Stimulated activated naive CD4-positive, alpha-beta T cell (primary cell): Measurements from ENCODE around the gene YIF1B.

ENCODE experiments used
- DNase-seq, 6 experiments: peaks; one replicate each; lab custom pipeline; 2025; lab: John Stamatoyannopoulos, UW

Gene YIF1B

GRCh38 chr19:38306236-38306635, 9.5 kb downstream of the YIF1B start:
- DNase-seq, result no peak

- no peak for DNase-seq
Measured at GRCh38 chr19:38304866-38305429, 10.8 kb downstream of the YIF1B start.

DNA sequence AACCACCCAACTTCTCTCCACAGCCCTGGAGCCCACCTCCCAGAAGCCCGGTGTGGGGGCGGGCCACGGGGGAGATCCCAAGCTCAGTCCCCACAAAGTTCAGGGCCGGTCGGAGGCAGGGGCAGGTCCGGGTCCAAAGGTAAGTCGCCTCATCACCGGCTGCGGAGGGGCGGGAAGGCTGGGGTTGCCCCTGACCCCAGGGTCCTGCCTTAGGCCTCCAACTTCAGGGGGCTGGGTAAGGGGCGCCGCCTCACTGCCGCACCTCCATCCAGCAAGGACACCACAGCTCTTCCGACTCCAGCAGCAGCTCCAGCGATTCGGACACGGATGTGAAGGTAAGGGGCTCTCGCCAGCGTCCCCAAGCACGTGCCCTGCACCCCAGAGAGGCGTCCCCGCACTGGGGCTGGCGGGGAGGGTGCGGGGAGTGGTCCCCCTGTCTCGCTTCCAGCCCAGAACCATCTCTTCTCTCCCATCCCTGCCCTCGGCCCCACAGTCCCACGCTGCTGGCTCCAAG, 11.3 kb downstream of the YIF1B start:
- DNase-seq, result no peak

GRCh38 chr19:38303517-38304351, 12.0 kb downstream of the YIF1B start, which contains the start of gene C19orf33:
TSS of gene C19orf33 (plus strand) at chr19:38304251. CDS start at chr19:38304262, 11 bp downstream.
- no peak for DNase-seq

- DNase-seq, result no peak
Measured at GRCh38 chr19:38298821-38299680, 16.7 kb downstream of the YIF1B start.

- no peak for DNase-seq
Measured at GRCh38 chr19:38294090-38294489, 21.7 kb downstream of the YIF1B start.

- no peak for DNase-seq
Measured at GRCh38 chr19:38293281-38293680, 22.5 kb downstream of the YIF1B start.

GRCh38 chr19:38291855-38292254, 23.9 kb downstream of the YIF1B start:
- no peak for DNase-seq

DNA sequence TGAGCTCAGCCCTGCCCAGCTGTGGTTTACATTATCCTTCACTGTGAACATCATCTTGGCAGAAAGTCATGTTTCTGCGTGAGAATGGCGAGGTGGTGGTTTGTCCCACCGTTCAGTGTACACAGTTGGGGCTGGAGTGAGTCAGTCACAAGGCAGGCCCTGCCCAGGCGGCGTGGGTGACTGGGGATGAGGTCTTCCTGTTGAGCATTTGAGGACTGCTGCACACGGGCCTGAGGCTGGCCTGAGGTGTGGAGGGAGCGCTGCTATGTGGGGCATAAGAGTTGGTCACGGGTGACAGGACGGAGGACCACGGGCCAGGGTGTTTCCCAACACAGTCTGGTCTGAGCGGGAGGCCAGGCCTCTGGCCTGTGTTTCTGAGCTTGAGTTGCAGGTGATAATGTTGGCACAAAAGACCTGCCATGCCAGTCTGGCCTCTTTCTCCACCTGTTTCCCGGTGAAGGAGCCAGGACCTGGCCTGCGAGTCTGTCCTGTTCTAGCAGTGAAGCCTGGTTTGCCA, 25.1 kb downstream of the YIF1B start:
- DNase-seq, result no peak

DNA sequence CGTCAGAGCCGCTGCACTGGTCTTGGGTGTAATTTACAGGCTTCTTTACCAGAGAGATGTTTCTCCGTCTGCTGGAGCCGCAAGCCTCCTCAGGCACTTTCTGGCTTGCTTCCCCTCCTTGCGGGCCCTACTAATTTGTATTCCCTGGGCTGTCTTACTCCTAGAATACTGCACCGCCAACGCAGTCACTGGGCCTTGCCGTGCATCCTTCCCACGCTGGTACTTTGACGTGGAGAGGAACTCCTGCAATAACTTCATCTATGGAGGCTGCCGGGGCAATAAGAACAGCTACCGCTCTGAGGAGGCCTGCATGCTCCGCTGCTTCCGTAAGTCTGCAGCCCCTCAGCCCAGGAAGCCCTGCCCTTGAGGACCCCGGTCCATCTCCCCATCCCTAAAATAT, 25.8 kb downstream of the YIF1B start:
- no peak for DNase-seq

DNA sequence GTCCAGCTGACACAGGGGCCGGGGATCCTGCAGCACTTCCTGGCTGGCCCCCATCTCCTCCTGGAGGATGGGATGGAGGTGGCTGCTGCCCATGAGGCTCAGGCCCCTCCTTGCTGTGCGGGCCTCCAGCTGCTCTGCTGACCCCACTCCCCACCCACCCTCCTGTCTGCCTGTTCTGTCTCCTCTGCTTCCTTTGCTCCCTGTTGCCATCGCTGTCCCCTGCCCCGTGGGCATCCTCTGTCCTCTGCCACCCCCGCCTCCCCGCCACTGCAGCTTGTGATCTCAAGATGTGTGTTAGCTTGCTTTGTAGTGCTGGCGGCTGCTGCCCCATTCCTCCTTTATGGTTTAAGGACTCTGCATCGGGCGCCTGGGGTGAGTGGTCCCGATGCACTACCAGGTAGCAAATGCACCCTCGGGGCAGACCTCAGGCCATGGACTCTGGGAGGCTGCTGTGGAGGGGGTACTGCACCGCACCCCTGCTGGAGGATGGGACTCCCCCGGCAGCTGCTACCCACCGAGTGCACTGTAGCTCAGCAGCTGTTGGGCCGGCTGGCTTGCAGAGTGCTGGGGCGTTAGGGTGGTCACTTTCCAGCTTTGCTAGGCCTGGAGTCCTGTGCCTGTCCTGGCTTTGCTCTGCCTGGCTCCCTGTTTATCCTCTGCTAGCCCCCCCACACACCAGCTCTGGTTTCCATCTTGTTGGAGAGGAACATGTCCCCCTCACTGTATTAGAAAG, 27.5 kb downstream of the YIF1B start:
- DNase-seq, result no peak

DNA sequence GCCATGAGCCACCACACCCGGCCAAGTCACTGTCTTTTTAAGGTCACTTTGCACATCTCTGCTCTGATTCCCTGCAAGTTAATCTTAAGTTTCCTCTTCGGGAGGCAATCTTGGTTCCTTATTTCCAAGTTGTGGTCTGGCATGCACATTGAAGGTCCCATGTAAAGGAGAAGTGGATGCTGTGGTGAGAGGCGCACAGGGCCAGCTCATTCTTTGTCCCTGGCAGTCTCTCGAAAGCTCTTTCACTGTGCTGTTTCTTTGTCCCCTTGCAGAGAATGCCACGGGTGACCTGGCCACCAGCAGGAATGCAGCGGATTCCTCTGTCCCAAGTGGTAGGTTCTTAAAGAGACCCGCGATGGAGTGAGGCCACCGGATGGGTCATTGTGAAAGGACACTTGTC, 28.1 kb downstream of the YIF1B start:
- no peak for DNase-seq

GRCh38 chr19:38285567-38285966, 30.2 kb downstream of the YIF1B start:
- DNase-seq, result no peak

DNA sequence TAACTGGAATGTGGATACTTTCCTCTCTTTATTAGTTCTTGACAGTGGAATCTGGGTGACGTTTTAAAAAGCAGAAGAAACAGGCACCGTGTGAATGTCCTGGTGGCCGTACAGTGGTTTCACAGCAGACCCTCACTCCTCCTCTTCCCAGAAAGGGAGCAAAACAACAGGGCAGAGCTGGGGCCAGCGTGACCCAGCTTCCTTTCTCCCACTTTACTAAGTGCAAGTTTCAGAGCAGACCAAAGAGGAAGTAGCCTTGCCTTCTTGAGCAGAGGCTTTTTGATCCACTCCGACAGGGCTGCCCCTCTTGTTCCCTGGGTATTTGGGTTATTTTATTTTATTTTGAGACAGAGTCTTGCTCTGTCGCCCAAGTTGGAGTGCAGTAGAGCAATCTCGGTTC, 31.3 kb downstream of the YIF1B start:
- no peak for DNase-seq

DNA sequence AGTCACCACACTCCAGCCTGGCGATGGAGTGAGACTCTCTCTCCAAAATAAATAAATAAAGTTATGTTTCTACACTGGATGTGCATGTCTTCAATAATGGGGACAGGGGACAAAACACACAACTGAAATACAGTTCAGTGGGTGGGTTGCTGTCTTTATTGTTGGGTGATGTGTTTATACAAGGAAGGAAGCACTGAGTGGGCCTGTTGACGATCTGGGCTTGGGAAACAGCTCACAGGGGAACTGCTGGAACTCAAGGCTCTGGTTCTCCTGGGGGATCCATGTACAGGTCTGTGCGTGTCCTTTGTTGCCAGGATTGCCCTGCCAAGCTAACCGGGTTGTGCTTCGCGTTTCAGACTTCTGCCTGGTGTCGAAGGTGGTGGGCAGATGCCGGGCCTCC, 32.5 kb downstream of the YIF1B start:
- no peak for DNase-seq

GRCh38 chr19:38281811-38282566, 33.8 kb downstream of the YIF1B start:
- no peak for DNase-seq

DNA sequence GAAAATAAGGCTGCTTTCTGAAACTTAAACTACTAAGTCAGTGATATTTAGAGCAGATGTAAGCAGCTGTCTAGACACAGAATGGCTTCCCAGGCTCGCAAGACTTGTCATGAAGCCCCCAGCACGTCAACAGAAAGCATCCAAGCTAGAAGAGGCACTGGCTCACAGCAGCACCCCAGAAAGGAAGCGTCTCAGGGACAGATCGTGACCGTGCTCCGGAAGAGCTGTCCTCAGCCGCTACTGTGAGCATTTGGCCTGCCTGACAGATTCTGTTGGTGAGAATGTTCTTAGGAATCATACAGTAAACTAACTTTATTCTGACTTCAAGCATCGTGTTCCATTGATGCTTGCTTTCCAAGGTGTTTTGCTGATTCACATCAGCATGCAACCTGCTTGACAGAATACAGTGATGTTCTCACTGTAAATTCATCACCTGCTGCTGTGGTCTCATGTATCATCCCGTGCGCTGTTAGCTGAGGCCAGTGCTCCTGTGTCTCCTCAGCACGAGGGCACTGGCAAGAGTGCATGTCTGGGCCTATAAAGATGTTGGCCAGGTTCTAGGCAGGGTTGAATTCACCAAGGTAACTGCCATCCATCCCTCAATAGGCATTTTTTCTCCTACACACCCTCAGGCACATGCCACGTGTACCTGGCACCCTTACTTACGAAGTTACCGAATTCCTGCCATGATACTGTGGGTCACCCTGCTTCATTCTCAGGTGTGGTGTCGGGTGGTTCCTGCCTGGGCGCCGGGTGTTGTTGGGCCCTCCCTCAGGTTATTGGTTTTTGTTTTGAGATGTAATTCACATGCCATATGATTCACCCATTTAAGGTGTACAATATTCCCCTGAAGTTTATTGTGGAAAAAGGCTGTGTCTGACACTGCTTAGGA, 35.5 kb downstream of the YIF1B start:
- no peak for DNase-seq

DNA sequence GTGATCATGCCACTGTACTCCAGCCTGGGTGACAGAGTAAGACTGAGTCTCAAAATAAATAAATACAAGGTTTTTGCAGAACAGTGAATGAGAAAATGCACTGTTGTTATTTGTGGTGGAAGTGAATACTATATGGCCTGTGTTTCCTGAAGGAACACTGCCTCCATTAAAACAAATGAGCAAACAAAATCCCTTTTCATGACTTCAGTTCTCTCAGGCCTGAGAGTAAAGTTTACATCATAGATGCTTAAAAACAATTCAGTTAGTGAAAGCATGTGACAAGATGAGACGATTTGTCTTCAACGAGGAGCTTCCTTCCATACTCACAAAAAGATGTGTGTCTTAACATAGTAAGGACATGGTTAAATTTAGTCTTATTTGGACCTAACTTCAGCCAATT, 37.0 kb downstream of the YIF1B start:
- DNase-seq, result no peak

DNA sequence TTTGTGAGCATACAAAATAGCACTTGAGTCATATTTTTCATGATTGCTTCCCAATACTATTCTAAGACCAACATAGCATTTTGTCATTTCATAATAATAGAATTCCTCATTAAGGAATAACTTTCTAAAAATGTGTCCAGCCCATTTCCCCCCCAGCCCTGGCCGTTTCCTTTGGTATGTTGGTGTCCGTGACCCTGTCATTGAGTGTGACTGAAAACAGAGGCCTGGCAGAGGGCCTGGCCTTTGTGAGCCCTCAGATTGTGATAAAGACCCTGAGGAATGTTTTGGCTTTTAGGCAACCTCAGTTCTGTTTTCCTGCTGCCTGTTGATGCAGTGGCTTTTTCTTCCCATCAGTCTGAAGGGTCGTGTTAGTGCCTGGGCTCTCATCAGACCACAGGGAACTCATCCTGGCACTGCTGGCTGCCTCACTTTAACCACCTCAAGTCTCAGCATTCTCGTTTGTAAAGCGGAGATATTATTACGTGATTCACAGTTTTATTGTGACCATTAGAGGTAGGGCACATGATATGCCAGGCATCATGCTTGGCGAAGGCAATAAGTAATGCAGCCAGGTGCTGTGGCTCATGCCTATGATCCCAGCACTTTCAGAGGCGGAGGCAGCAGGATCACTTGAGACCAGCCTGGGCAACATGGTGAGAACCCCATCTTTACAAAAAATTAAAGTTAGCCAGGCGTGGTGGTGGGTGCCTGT, 37.6 kb downstream of the YIF1B start:
- DNase-seq, result no peak
